HG02870 (cell line): ENCODE measurements around the gene RASL11B.

Source experiments
- ATAC-seq: cut with Tn5 transposase; IDR thresholded peaks from one replicate; pipeline ENCODE4 v1.9.1; 2021; ENCODE audit warnings: mild to moderate bottlenecking, moderate library complexity; ENCODE audit not compliant: unreplicated experiment

RASL11B gene

DNA sequence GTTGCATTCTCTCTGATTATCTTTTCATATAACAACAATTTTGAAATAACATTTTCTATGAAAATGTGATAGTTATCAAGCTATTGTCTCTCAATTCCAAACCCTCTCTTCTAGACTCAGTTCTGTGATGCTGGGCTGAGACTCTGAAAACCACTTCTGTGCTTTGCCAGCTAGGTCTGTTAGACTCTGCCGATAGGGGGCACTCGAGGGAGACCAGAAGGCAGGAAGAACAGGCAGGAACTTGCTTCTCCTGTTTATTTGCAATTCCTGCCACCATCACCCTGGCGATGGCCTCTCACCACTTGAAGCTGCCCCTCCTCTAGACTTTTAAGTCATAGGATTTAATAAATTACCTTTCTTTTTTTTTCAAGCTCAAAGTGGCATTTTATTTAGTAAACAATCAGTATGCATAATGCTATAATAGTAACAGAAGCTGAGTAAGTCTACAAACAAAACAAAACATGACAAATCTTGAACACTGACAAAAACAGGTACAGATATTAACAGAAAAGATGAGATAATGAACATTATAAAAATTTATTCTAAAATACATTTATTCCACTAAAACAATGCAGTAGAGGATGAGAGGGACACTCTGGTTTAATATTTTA is 49.7 kb downstream of the RASL11B start:
- ATAC-seq = peak; percentile 67

DNA sequence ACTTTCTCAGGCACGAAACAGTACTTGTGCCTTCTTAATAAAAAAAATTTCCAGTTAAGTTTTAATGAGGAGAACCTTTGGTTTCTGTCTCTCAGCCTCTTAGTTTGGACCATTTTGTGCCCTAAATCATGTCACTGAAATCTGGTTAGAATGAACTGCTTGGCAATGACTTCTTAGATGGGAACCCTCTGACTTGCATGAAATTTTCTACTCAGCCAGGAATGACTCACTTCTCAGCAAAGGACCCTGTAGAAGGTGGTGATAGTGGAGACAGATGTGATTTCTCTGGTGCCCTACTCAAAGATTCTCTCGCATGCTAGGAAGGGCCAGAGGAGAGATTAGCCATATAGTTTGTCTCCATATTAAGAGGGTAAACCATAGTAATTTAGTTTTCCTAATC is 50.5 kb downstream of the RASL11B start:
- no peak for ATAC-seq

DNA sequence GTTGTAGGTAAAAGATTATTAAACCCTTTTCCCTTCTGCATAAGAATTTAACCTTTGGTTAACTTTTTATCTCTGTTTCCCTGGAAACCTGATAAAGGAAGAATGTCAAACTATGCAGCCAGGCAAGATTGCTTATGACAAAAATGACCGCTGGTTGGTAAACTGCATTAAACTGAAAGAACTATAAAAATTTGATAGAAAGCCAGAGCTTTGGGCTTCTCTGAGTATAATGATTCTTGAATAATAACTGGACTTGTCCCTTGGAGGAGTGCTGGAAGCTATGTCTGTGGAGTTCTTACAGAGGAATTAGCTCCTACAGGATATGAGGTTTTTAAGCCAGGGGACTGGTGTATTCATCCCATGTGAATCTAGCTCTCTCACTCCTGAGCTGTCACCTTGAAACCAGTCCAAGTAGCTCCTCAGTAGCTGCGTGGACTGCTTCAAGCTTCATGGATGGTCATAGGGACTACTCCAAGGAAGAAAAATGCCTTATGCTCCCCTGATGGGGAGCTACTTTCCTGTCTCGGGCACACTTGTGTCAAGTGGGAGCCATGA is 52.0 kb downstream of the RASL11B start:
- ATAC-seq = no peak

DNA sequence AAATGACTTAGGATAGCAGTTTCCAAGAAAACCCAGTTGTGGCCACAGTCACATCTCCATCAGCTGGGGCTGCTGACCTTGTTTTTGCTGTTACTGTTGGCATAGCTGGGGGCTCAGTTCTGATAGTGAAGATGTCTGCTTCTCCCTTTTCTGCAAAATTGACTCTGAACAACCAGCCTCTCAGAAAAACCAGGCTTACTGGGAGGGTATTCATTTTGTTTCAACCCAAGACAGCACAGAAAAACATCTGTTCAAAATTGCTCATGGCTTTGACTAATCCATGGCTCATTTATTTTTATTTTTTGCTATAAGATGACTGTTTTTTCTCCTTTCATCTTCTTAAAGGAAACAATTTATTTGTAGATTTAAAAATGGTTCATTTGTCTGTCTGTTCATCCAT is 53.1 kb downstream of the RASL11B start:
- no peak for ATAC-seq

DNA sequence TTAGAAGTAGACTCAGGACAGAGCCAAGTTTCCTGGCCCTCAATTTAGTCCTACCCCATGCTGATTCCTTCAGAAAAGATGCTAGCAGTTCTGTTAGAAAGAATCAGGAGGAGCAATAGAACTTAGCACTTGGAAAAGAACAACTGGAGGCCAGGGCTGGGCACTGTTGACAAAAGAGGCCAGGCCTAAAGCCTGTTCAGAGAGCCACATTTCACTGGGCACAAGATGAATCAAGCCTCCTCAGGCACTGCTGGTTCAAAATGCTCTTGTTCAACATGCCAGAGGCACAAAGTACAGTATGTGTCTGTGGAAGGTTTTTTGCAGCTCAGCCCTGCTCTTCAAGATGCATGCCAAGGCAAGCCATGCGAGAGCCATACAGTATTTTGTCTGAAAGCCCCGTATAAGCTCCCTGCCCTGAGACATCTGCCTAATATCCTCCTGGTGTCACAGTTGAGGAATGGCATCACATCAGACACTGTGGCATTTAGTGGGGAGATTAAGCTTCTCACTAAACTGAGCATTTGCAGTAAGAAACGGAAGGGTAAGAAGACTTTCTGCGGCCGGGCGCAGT is 53.7 kb downstream of the RASL11B start:
- ATAC-seq = no peak
